ENCODE measurements around the gene NANS.
"Not testable (repeated sequence)": the region's sequence is repeated elsewhere in the genome, so short reads cannot be mapped to it uniquely, and the experiment has no call there.

NANS gene, protein sequence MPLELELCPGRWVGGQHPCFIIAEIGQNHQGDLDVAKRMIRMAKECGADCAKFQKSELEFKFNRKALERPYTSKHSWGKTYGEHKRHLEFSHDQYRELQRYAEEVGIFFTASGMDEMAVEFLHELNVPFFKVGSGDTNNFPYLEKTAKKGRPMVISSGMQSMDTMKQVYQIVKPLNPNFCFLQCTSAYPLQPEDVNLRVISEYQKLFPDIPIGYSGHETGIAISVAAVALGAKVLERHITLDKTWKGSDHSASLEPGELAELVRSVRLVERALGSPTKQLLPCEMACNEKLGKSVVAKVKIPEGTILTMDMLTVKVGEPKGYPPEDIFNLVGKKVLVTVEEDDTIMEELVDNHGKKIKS

DNA sequence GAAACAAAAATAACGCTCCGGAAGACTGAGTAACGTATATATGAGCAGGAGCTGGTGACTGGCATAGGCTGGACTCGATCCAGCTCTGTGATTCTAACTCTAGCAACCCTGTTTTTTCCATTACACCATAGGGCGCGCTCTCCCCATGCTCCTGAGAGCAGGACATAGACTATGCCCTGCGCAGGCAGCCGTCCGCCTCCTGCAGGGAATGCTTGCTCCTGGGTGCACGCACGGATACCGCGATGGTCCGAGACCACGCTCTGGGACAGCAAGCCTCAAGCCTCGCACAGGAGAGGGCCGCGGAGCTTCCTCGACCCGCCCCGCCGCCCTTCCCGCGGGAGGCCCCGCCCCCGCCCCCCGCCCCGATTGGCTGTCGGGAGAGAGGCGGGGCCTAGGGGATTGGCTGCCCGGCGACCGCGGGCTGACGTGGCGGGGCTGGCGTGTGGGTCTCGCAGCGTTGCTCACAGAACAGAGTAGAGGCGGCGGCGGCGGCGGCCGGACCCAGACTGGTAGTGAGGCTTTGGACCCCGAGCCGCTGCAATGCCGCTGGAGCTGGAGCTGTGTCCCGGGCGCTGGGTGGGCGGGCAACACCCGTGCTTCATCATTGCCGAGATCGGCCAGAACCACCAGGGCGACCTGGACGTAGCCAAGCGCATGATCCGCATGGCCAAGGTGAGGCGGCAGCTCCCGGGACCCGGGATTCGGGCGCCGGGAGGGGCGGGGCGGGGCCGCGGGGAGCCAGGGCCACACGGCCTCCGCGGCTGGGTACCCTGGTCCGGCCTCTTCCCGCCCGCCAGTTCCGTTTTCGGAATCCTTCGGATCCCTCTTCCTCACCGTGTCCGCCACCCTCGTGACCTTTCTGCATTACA lies at the start of gene NANS:
NANS (plus strand) TSS at position 464 of the 869 bp plus-strand sequence; CDS start at position 541, 77 bp downstream.
- DNase-seq = peak; percentile 83

DNA sequence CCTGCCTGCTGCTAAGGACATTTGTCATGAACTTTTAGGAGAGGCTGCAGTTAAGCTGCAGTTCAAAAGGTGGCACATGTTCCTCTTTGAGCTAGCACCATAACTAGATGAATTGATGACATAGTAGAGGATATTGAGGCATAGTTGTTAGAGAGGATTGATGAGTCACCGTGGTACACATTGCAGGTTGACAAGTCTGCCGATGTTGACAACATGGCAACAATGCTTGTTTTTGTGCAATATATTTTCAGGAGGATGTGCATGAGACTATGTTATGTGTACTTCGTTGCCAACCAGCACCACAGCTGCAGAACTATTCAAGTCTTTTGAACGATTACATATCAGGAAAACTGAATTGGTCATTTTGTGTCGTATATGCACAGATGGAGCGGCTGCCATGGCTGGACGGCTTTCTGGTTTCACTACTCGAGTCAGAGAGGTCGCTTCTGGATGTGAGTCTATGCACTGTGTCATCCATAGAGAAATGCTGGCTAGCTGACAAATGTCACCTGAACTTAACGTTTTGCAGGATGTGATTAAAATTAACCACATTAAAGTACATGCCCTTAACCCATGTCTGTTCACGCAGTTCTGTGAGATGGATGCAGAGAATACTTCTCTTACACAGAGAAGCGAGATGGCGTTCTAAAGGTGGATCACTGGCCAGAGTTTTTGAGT lies 49.1 kb upstream of the NANS start:
- no peak for DNase-seq

DNA sequence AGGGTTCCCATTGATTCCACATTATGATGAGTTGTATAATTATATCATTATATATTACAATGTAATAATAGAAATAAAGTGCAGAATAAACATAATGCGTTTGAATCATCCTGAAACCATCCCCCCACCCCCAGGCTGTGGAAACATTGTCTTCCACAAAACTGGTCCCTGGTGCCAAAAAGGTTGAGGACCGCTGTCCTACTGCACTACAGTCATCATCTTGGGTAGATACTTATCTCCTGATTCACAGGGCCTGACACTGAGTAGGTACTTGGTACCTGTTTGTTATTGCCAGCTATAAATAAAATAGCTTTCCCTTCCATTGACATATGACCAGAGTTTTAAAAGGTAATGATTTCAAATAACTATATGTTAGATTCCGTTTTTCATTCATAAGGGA lies 47.8 kb upstream of the NANS start:
- no peak for DNase-seq

DNA sequence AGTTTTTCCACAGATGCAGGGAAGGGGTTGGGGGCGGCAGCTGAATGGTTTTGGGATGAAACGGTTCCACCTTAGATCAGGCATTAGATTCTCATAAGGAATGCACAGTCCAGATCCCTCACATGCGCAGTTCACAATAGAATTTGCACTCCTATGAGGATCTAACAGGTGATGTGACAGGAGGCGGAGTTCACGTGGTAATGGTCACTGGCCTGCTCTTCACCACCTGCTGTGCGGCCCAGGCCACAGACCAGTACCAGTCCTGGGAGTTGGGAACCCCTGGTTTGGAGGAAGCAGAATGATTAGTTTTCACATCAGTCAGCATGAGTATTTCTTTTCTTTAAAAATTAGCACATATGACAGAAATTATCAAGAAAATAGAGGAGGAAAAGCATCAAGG lies 47.1 kb upstream of the NANS start:
- DNase-seq = no peak

DNA sequence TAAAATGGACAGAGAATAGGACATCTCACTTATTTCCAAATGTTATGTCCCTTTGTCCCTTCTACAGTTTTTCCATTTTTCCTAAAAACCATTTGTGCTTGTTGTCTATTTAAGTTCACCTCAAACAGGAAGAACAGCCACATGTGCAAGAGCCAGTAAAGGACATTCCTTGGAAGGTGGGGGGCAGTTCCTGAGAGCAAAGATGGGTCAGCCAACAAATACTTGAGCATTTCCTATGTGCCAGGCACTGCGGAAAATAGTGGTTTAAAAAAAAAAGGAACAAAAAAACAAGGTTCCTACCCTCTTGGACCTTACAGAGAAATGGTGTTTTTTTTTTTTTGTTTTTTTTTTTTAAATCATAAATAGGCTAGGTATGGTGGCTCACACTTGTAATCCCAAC lies 46.6 kb upstream of the NANS start:
- no peak for DNase-seq

DNA sequence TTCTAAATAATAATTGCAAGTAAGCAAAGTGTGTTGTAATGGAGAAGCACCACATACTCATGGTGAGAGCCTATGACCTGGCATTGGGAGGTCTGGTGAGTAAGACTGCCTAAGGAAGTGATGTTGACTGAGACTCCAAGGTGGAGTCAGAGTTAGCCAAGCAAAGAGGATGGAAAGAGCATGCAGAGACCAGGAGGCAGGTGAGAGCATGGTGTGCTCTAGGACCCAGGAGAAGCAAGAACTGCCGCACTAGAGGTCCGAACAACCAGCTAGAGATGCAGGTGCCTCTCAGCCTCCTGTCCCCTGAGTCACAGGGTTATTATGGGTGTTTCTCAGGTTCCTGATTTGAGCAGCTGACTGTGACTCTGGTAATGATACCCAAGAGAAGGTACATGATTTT lies 46.1 kb upstream of the NANS start:
- DNase-seq = no peak

DNA sequence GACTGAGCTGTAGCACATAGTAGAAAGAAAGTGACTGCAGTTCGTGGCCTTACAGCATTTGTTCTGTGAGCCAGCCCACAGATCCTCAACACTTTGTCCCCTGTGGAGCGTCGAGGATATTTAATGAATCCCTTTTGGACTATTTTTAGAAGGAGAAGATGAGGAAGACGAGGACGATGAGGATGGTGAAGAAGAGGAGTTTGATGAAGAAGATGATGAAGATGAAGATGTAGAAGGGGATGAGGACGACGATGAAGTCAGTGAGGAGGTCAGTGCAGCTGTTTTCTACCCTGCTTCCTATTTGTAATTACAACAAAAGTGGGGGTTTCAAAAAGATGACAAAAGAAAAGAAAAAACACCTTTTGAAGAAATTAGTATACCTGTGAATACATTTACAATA lies 45.4 kb upstream of the NANS start:
- DNase-seq = no peak

DNA sequence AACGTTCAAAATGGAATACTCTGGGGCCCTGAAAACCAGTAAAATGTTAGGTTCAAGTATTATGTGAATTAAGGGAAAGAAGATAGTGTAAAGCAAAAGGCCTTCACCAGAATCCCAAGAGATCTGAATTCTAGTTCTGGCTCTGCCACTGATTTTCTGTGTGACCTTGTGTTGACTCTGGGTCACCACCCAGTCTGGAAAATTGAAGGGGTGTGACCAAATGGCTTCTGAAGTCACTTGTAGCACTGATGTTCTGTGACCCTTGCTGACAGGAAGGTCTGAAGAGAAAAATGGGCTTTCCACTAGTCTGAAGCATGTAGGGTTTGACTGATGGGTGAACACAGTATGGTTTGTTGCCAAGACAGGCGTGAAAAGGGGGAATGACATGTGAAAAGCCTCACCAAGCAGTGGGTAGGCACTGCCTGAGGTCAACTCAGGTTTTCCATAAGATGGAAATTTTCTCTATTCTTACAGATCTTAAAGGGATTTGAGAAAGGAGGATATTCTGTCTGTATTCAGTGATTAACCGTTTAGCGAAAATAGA lies 40.3 kb upstream of the NANS start:
- no peak for DNase-seq

DNA sequence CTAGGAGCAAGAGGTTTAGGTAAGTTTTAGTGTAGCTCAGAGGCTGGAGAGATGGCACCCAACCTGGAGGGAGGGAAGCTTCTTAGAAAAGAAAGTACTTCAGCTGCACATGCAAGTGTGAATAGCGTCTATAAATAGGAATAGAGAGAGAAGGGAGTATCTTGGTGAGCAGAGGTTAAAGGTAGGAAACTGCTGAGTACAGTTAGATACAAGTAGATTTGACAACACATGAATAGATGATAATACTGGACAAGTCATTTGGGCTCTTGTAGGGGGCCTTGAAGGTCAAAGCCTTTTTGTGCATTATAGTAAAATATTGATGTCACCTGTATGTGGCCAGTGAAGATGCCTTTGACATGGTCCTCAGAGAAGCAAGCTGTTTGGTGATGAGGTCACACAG lies 39.2 kb upstream of the NANS start:
- no peak for DNase-seq

DNA sequence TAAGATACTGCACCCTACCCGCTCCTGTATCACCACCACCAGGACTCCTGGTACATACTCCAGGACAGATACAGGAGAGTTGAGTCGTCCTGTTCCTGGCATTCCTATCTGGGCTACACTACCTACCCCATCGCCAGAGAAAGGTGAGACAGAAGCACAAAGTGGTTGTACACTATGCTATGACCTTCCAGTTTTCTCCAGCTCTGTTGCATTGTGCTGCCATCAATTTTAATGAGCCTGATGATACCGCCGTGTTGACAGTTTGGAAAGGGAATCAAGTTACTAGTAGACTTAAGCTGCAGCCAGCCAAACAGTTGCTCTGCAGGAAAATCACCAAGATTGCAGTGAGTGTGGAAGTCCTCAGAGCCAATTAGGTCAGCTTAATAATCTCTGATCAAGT lies 38.2 kb upstream of the NANS start:
- no peak for DNase-seq

DNA sequence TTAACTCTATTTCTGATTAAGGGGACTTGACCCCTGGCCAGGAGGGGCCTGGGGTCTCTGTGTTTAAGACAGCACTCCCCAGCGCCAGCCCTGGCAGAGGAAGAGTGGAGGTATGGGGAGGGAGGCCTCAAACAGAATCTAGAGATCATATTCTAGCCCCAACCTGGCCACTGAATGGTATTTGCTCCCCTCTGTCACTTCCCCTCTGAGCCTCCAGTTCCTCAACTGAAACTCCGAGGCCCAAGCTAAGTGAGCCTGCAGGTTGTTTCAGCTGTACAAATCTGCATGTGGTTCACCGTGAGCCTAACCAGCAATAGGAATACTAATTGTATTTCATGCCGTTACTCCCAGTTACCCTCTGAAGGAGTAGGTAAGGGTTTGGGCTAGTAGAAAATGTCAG lies 37.4 kb upstream of the NANS start:
- DNase-seq = no peak

DNA sequence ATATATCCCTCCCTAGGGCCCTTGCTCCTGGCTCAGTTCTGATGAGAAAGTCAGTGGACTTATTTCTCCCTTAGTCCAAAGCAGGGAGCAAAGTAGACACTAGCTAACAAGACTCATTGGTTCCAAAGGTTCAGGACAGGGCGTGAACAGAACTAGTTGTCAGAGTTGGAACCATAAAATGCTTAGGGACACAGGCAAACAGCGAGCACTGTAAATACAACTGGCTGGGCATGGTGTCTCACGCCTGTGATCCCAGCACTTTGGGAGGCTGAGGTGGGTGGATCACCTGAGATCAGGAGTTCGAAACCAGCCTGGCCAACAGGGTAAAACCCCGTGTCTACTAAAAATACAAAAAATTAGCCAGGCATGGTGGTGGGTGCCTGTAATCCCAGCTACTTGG lies 36.7 kb upstream of the NANS start:
- DNase-seq = not testable (repeated sequence)

DNA sequence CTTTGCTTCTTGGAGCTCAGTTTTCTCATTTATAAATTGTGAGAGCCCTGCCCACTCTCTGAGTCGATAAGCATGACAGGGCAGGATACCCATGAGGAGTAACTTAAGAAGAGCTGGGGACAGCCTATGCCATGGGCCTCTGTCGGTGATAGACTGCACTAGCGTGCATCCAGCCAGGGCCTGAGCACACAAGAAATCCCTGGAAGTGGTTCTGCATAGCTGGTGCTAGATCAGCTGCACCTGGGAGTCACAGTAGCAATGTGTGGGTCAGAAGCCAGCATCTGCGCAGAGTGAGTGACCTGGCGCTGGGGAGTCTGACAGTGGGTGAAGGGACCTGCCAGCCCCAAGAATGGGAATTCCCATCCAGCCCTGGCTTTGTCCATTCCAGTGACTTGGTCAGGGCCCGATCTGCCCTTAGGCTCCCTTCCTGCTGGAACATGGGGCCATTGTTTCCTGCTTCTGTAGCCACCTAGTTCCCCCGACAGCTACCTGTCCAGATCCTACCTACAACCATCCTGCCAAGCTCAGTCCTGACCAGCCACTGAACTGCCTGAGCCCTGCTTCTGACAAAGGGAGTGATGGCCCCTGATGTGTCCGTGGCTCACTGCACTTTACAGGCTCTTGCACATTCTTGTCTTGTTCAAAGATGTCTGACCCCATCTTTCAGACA lies 35.9 kb upstream of the NANS start:
- no peak for DNase-seq

DNA sequence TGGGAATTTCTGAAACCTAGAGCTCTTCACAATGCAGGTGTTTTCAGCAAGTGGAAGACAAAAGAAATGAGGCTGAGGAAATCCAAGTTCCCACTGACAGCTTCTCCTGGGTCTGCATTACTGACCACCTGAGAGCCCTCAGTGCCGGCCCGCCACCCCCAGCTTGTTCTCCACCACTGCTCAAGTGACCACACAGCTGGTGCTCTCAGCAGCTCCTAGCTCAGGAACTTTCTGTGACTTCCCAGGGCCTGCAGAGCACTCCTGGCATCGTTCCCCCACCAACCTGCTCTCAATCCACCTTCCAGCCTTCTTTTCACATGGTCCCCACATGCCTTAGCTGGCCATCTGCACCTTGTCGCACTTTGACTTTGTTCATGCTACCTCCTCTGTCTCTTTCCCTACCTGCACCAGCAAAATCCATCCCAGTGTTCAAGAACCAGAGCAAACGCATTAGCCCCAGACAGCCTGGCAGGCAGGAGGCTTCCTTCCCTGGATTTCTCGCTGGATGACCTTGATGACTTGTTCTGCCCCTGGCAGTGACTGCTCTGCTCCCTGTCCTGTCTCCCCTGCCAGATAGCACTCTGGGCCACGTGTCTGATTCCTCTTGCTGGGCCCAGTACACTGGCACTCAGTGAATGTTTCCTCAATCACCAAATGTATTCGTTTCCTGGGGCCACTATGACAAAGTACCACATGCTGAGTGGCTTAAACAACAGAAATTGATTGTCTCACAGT lies 35.1 kb upstream of the NANS start:
- no peak for DNase-seq

DNA sequence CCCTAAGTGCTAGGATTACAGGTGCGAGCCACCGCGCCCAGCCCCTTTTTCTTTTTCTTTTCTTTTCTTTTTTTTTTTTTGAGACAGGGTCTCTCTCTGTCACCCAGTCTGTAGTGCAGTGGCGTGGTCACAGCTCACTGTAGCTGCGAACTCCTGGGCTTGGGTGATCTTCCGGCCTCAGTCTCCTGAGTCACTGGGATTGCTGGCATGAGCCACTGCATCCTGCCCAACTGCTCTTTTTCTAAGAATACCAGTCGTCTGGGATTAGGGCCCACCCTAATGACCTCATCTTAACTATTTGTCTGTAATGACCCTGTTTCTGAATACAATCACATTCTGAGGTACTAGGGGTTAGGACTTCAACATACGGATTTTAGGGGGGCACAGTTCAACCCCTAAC lies 34.1 kb upstream of the NANS start:
- DNase-seq = no peak

DNA sequence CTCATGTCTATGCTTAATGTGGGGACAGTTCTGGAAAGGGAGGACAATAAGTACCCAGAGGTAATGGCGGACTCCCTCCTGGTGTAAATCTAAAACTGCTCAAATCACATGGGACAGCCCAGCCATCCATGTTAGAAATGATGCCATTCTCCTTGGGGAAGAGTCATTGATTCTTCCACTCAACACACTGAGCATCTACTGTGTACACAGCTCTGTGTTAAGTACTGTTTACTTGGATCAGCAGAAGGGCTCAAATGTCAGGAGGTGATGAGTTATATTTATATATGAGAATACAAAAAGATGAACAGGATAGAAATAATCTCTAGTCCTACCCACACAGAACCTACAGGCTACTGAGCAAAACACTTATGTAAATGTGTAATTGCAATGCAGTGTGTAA lies 31.8 kb upstream of the NANS start:
- no peak for DNase-seq

DNA sequence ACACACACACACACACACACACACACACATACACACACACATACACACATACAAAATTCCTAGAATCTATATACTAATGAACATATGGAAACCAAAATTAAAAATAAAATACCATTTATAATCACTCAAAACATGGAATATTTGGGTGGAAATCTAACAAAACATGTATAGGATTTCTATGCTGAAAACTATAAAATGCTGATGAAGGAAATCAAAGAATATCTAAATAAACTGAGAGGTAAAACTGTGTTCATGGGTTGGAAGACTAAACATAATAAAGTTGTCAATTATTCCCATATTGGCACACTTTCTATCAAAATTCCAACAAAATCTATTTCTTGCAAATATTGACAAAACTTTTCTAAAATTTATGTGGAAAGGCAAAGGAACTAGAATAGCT lies 25.4 kb upstream of the NANS start:
- no peak for DNase-seq

DNA sequence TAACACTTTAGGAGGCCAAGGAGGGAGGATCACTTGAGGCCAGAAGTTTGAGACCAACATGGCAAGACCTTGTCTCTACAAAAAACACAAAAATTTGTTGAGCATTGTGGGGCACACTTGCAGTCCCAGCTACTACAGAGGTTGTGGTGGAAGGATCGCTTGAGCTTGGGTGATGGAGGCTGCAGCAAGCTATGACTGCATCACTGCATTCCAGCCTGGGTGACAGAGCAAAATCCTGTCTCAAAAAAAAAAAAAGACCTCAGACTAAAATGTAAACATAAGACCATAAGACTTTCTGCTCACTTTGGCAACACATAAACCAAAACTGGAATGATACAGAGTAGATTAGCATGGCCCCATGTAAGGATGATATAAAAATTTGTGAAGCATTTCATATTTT lies 24.6 kb upstream of the NANS start:
- DNase-seq = no peak

DNA sequence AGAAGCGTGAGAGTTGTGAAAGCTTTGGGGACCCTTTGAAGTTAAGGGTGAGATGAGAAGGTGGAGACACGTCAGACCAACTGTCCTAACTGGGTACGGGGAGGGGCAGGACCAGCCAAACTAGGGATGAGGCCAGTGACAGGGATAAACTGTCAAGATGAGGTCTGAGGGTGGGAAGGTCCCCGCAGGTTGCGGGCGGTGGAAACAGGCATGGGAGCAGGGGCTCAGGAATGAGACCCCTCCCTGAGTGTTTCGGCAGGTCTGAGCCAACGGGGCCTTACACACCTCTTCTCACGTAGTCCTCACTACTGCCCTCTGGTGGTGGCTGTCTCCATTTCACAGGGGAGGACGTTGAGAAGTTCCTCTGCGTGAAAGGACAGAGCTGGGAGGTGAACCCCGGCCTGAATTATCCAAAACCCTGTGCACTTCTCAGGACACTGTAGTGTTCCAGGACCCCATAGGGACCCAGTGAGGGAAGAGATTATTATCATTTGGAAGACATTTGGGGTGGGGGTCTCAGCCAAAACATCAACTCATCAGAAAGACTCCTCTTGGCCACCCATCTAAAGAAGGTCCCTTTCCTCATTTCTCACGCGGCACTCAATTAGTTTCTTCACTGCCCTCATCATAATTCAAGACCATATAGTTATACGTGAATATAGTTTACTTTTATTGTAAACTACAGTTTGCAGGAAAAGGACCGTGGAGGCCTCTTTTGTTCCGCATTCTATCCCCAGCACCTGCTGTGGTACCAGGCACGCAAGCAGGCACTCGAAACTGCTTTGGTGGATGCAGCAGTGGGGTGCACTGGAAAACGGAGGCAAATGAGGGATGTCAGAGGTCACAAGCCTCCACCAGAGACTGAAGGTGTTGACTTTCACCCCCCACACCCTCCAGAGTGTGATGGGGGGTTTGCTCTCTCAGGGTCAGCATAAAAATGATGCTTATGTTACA lies 21.7 kb upstream of the NANS start:
- peak; percentile 36 for DNase-seq

DNA sequence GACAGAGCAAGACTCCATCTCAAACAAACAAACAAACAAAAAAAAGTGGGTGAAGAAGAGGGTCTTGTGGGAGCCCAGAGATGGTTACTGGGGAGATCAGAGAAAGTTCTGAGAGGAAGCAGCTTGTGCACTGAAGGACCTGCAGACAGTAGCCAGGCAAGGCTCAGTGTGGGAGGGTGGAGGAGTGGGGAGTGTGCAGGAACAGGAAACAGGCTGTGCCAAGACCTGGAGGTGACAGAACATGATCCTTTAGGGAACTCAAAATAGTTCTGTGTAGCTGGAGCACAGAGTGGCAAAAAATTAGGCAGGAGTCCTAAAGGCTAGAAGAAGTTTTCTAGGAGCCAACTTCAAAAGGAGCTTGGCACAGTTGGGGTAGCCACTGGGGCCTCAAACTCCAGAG lies 19.2 kb upstream of the NANS start:
- peak; percentile 49 for DNase-seq

DNA sequence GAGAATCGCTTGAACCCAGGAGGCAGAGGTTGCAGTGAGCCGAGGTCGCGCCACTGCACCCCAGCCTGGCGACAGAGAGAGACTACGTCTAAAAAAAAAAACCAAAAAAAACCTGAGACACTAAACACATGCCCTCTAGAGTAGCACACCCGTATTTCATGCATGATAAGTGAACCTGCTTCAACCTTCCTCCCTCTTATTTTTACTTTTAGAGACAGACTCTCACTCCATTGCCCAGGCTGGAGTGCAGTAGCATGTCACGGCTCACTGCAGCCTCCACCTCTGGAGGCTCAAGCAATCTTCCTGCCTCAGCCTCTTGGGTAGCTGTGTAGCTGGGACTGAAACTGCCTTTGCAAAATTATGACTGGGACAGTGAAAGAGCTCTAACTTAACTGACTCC lies 17.6 kb upstream of the NANS start:
- no peak for DNase-seq

All from GF-D8 (cell line).